GM10266 (cell line): ENCODE data around the gene IMPA2.
"Not testable (repeated sequence)": the region's sequence is repeated elsewhere in the genome, so short reads cannot be mapped to it uniquely, and the experiment has no call there.

Experiments
- DNase-seq: peaks from one replicate; pipeline ENCODE4 v3.0.0; 2012; ENCODE audit errors: extremely low spot score
- TF ChIP-seq, protein P1 (sequence below): IDR thresholded peaks from 2 replicates; pipeline ENCODE4 v1.5.1; 2012; ENCODE audit warnings: mild to moderate bottlenecking, low read depth; ENCODE audit not compliant: control insufficient read depth, insufficient read depth; ENCODE audit errors: missing control alignments

The IMPA2 gene

GRCh38 chr18:11981192-11981542 is at the start of gene IMPA2:
Gene IMPA2, plus strand, starts transcription at chr18:11981507. Its CDS starts 163 bp downstream, at chr18:11981670.
- TF ChIP-seq, protein P1, sequence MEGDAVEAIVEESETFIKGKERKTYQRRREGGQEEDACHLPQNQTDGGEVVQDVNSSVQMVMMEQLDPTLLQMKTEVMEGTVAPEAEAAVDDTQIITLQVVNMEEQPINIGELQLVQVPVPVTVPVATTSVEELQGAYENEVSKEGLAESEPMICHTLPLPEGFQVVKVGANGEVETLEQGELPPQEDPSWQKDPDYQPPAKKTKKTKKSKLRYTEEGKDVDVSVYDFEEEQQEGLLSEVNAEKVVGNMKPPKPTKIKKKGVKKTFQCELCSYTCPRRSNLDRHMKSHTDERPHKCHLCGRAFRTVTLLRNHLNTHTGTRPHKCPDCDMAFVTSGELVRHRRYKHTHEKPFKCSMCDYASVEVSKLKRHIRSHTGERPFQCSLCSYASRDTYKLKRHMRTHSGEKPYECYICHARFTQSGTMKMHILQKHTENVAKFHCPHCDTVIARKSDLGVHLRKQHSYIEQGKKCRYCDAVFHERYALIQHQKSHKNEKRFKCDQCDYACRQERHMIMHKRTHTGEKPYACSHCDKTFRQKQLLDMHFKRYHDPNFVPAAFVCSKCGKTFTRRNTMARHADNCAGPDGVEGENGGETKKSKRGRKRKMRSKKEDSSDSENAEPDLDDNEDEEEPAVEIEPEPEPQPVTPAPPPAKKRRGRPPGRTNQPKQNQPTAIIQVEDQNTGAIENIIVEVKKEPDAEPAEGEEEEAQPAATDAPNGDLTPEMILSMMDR: no peak
- DNase-seq: no peak

DNA sequence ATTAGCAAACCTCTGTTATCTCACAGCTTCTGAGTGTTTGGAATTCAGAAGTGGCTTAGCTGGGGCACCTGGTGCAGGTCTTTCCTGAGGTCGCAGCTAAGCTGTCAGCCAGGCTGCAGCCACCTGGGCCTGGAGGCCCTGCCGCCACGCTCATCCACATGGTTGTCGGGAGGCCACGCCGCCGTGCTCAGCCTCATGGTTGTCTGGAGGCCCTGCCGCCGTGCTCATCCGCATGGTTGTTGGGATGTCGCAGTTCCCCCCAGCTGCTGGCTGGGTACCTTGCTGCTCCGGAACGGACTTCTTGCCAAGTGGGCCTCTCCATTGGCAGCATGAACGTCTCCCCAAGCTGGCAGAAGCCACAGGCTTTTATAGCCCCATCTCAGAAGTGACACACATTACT is 48.9 kb upstream of the IMPA2 start:
- TF ChIP-seq, protein P1: no peak
- DNase-seq: no peak

DNA sequence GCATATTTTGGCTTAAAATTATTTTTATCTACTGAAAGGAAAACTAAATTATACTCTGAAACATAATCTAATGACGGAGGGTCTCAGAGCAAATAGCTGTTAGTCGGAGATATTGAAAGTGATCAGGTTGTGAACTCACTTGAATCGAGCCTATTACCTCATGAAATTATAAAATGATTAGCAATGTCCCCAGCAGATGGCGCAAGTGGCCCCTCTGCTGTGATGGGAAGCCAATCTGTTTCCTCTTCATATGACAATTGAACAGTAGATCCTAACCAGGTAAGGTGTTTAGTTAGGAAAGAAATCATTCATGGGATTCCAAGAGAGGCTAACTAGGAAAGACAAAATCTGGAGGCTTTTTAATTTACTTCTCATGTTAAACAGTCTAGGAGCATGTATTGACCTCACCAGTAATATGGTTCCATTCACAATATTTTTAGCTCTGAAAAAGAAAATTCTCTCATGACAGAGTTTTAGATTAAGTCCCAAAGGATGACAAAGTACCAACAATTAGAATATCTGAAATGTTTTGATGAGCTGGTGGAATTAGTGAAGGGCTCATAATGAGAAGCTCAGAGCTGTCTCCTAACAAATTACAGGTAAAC is 43.3 kb upstream of the IMPA2 start:
- peak; percentile 80 for DNase-seq

GRCh38 chr18:11940956-11941355 is 40.4 kb upstream of the IMPA2 start:
- DNase-seq: no peak
- TF ChIP-seq, protein P1: no peak

More for the DNA sequence above, 43.3 kb upstream of the IMPA2 start:
- TF ChIP-seq, protein P1: peak; percentile 79

DNA sequence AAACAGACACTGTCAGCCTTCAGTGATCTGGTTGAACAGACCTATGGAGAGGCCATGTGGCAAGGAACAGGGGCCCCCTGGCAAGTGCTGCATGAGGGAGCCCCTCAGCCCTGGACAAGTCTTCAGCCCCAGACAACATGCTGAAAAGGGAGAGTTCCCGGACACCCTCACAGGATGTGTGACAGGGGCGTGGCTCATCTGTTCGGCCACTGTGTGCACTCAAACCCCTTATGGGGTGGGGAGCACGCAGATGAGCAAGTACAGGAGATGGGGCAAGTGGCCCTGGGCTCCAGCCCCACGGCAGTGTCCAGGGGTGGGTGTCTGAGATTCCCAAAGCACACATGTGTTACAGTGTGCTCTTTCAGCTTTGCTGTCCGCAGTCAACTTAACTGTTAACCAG is 37.8 kb upstream of the IMPA2 start:
- DNase-seq: no peak
- TF ChIP-seq, protein P1: no peak

- TF ChIP-seq, protein P1: no peak
- no peak for DNase-seq
Observed at GRCh38 chr18:11944252-11944651, 37.1 kb upstream of the IMPA2 start.

- no peak for DNase-seq
- TF ChIP-seq, protein P1: no peak
Observed at GRCh38 chr18:11944786-11945185, 36.5 kb upstream of the IMPA2 start.

DNA sequence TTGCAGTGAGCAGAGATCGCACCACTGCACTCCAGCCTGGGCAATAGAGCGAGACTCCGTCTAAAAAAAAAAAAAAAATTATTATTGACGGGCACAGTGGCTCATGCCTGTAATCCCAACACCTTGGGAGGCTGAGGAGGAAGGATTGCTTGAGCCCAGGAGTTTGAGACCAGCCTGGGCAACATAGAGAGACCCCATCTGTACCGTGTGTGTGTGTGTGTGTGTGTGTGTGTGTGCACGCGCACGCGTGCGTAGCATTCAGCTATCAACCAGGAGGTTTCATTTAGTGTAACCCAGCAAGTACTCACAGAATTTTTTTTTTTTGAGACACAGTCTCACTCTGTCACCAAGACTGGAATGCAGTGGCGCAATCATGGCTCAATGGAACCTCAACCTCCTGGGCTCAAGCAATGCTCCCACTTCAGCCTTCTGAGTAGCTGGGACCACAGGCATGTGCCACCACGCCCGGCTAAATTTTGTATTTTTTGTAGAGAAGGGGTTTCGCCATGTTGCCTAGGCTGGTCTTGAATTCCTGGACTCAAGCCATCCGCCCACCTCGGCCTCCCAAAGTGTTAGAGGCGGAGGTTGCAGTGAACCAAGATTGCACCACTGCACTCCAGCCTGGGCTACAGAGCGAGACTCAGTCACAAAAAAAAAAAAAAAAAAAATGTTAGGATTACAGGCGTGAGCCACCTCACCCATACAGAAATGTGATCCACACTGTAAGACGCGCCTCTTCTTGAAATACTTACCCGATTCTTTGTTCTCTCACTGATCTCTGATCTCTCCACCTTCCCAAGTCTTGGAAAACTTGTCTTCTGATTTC is 35.3 kb upstream of the IMPA2 start:
- DNase-seq: not testable (repeated sequence)
